Skeletal muscle cell (primary cell): ENCODE results near the gene ADAT1.

ENCODE experiments used
- DNase-seq: peaks from one replicate; pipeline ENCODE4 v3.0.0-alpha.2; 2010; ENCODE audit warnings: low read depth
- H3K4me3 ChIP-seq: 2 replicates; pipeline ENCODE4 v1.5.1; 2011; ENCODE audit warnings: low read depth, mild to moderate bottlenecking, control low read depth, low read length, moderate library complexity

The ADAT1 gene

GRCh38 chr16:75622761-75623605 is at the start of gene ADAT1:
Gene ADAT1 (minus strand): TSS chr16:75623281. CDS start chr16:75620799, 2,482 bp downstream.
- peak; percentile 93 for DNase-seq
- H3K4me3 ChIP-seq = peak within 1 kb of the TSS; percentile 72

GRCh38 chr16:75667503-75667902 is 44.4 kb upstream of the ADAT1 start:
- no peak overlapping the region for H3K4me3 ChIP-seq
- no peak for DNase-seq

GRCh38 chr16:75660726-75661302 is 37.7 kb upstream of the ADAT1 start:
- H3K4me3 ChIP-seq = no peak overlapping the region
- DNase-seq = no peak

GRCh38 chr16:75660321-75660720 is 37.2 kb upstream of the ADAT1 start:
- H3K4me3 ChIP-seq = no peak overlapping the region
- no peak for DNase-seq

GRCh38 chr16:75658175-75658574 is 35.1 kb upstream of the ADAT1 start:
- no peak overlapping the region for H3K4me3 ChIP-seq
- DNase-seq = no peak

GRCh38 chr16:75653922-75654321 is 30.8 kb upstream of the ADAT1 start:
- DNase-seq = no peak
- no peak overlapping the region for H3K4me3 ChIP-seq

- no peak for DNase-seq
- peak overlapping the region; percentile 85 for H3K4me3 ChIP-seq
Observed at GRCh38 chr16:75648265-75649076, 25.4 kb upstream of the ADAT1 start.

GRCh38 chr16:75647492-75648264 is 24.6 kb upstream of the ADAT1 start, which contains the start of the genes KARS1 and TERF2IP:
Gene KARS1 (minus strand): TSS chr16:75647665. CDS start chr16:75647639, 26 bp downstream.
Gene TERF2IP (plus strand): TSS chr16:75647773. CDS start chr16:75647883, 110 bp downstream.
- H3K4me3 ChIP-seq = peak within 1 kb of the TSS; percentile 85
- DNase-seq = peak; percentile 73

- DNase-seq = no peak
- H3K4me3 ChIP-seq = peak overlapping the region; percentile 85
Observed at GRCh38 chr16:75647112-75647491, 24.0 kb upstream of the ADAT1 start.

GRCh38 chr16:75644240-75645012 is 21.3 kb upstream of the ADAT1 start:
- H3K4me3 ChIP-seq = no peak overlapping the region
- DNase-seq = no peak

- H3K4me3 ChIP-seq = no peak overlapping the region
- no peak for DNase-seq
Observed at GRCh38 chr16:75640598-75640997, 17.5 kb upstream of the ADAT1 start.

GRCh38 chr16:75635036-75635435 is 12.0 kb upstream of the ADAT1 start:
- H3K4me3 ChIP-seq = no peak overlapping the region
- no peak for DNase-seq

GRCh38 chr16:75632857-75633256 is 9.8 kb upstream of the ADAT1 start:
- no peak overlapping the region for H3K4me3 ChIP-seq
- DNase-seq = no peak

- no peak overlapping the region for H3K4me3 ChIP-seq
- DNase-seq = no peak
Observed at GRCh38 chr16:75630052-75630451, 7.0 kb upstream of the ADAT1 start.

GRCh38 chr16:75629132-75629531 is 6.1 kb upstream of the ADAT1 start:
- H3K4me3 ChIP-seq = no peak overlapping the region
- DNase-seq = no peak

GRCh38 chr16:75628351-75628750 is 5.3 kb upstream of the ADAT1 start:
- no peak overlapping the region for H3K4me3 ChIP-seq
- DNase-seq = no peak

GRCh38 chr16:75627851-75628250 is 4.8 kb upstream of the ADAT1 start:
- H3K4me3 ChIP-seq = no peak overlapping the region
- no peak for DNase-seq

GRCh38 chr16:75626806-75627205 is 3.7 kb upstream of the ADAT1 start:
- no peak overlapping the region for H3K4me3 ChIP-seq
- DNase-seq = no peak

GRCh38 chr16:75624921-75625334 is 1.8 kb upstream of the ADAT1 start:
- no peak overlapping the region for H3K4me3 ChIP-seq
- no peak for DNase-seq
